ENCODE data around the gene FAM107B. TPM values are rescaled to one million over a fixed set of nuclear protein-coding genes. Genes with fewer than 3 reads are reported as not detected.

The FAM107B gene
- total RNA-seq, 1 donor = 17.7 TPM

DNA sequence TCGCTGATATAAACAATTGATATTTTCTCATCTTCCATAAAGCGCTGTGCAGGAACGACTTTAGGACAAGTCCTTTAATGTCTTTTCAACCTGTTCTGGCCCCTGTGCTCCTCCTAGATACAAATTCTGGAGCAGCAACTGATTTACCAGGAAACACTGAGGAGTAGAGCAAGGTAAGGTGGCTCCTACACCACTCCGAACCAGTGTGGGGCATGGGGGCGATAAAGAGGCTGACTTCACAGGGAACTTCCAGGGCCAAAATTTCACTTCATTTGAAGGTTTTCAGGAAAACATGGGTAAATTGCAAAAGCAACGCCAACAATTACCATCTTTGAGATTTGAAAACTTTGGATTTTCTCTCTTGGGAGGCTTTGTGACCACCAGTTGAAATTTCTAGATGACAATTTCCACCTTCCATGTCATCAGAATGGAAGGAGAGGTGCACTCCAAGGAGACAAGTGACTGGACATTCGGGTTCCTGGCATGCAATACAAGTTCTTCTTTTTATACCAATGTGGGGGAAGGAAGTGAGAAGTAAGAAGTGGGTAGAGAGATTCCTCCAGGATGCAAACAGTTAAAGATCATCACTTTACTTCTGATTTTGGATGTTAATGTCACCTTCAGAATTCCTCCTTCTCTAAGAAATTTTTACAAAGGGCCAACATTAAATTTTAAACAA lies 118.5 kb downstream of the FAM107B start:
- DNase-seq (ENCODE audit: low read depth) = no peak
- H3K4me3 ChIP-seq (ENCODE audit: low read depth, low read length) = no peak overlapping the region
- TF ChIP-seq, protein P1, sequence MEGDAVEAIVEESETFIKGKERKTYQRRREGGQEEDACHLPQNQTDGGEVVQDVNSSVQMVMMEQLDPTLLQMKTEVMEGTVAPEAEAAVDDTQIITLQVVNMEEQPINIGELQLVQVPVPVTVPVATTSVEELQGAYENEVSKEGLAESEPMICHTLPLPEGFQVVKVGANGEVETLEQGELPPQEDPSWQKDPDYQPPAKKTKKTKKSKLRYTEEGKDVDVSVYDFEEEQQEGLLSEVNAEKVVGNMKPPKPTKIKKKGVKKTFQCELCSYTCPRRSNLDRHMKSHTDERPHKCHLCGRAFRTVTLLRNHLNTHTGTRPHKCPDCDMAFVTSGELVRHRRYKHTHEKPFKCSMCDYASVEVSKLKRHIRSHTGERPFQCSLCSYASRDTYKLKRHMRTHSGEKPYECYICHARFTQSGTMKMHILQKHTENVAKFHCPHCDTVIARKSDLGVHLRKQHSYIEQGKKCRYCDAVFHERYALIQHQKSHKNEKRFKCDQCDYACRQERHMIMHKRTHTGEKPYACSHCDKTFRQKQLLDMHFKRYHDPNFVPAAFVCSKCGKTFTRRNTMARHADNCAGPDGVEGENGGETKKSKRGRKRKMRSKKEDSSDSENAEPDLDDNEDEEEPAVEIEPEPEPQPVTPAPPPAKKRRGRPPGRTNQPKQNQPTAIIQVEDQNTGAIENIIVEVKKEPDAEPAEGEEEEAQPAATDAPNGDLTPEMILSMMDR (IDR thresholded peaks at IDR 0.05; ENCODE audit: insufficient read depth, low read depth, low read length) = no peak

DNA sequence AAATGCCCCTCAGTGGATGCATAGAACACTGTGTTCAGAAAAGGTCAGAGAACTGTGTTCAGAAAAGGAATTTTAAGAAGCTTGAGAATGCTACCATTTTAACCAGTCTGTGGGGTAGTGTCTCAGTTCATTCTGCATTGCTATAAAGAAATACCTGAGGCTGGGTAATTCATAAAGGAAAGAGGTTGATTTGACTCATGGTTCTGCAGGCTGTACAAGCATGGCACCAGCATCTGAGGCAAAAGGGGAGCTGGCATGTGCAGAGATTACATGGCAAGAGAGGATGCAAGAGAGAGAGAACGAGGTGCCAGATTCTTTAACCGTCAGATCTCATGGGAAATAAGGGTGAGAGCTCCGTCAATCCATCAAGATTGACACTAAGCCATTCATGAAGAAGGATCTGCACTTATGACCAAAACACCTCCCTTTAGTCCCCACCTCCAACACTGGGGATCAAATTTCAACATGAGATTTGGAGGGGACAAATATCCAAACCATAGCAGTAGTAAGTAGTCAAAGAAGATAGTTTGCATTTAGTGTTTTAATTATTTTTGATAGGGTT lies 119.8 kb downstream of the FAM107B start:
- no peak for DNase-seq (ENCODE audit: low read depth)

DNA sequence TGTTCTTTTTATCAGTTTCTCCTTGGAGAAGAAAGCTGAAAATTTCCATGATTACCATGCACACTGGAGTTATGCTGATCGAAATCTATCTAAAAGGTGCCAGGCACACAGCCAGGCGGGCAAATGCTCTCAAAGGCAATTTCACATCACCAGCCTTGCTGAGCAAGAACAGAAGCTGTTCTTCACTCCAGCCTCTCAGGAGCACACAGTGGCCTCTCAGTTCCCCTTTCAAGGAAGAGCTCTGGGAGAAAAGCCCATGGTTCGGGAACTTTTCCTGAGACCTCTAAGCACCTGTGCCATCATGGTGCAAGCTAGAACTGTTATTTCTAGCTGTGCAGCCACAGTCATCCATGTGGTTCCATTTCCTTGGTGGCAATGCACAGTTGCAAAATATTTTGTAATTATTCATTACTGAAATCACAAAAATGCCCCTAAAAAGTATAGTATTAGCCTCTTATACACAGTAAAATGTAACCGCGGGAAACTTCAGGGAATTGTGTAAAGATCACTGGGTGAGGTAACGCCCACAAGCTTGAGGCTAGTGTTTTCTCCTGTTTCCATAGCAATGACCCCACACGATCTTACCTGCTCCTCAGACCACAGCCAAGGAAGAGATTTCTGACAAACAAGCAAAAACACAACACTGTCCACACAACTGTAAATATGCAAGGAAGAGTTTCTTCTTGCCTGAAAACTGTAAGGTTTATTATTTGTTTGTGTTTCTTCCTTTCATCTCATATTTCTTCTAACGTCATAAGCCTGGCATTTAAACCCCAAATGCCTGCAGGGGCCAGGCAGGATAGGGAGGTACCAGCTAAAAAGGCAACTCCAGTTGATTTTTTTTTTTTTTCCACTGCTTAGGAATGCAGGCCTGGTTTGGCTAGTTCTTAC lies 121.2 kb downstream of the FAM107B start:
- TF ChIP-seq, protein P1 (IDR thresholded peaks at IDR 0.05; ENCODE audit: insufficient read depth, low read depth, low read length) = no peak
- peak; percentile 94 for DNase-seq (ENCODE audit: low read depth)
- no peak overlapping the region for H3K4me3 ChIP-seq (ENCODE audit: low read depth, low read length)

More for the DNA sequence above, 119.8 kb downstream of the FAM107B start:
- H3K4me3 ChIP-seq (ENCODE audit: low read depth, low read length) = no peak overlapping the region
- TF ChIP-seq, protein P1 (IDR thresholded peaks at IDR 0.05; ENCODE audit: insufficient read depth, low read depth, low read length) = no peak

DNA sequence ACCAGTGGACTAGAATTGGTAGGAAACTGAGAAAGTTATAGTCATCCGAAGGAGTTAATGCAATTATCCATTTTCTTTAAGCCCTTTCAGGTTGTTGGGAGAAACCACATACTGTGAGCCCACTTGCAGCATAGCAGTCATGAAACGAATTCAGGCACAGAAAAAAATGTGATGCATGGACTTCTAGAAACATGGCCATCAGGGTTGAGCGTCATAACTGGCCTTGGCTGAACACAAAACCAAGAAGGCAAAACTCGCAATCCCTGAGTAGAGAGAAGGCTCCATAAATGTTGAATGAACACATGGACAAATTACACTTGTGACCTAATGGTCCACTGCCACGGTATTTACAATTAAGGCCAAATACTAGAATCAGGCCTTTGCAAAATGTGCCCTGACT lies 121.9 kb downstream of the FAM107B start:
- no peak overlapping the region for H3K4me3 ChIP-seq (ENCODE audit: low read depth, low read length)
- TF ChIP-seq, protein P1 (IDR thresholded peaks at IDR 0.05; ENCODE audit: insufficient read depth, low read depth, low read length) = no peak
- DNase-seq (ENCODE audit: low read depth) = no peak

DNA sequence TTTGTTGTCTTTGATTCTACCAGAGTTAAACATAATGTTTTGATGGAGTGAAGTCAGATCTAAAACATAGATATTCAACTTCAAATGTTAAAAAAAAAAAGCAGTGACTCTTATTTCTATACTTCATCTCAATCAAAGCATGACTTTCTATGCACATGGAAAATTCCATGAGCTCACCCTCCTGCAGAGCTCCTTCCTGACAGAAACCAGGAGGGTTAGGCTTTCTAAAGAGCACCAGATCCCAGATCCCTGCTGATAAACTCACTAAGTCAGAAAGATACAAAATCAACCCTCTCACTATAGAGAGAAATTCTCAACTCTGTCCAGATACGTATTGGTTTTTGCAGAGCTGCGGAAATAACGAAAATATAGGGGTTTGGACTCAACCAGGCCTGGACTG lies 122.6 kb downstream of the FAM107B start:
- TF ChIP-seq, protein P1 (IDR thresholded peaks at IDR 0.05; ENCODE audit: insufficient read depth, low read depth, low read length) = no peak

DNA sequence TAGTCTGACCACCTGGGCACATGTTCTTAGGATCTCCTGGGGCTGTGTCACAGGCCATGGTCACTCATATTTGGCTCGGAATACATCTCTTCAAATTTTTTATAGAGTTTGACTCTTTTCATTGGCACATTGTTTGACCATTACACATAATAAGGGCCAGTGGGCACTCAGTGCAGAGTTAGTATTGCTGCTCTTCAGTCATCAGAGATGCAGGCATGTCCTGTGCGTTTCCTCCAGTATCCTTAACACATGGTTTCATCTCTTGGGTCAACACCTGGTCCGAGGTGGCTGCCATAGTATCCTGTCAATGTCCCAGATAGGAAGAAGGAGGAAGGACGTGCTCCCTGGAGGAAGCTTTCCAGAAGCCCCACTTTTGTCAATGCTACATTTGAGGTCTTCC lies 125.0 kb downstream of the FAM107B start:
- no peak overlapping the region for H3K4me3 ChIP-seq (ENCODE audit: low read depth, low read length)
- TF ChIP-seq, protein P1 (IDR thresholded peaks at IDR 0.05; ENCODE audit: insufficient read depth, low read depth, low read length) = no peak
- DNase-seq (ENCODE audit: low read depth) = no peak

More for the DNA sequence above, 122.6 kb downstream of the FAM107B start:
- H3K4me3 ChIP-seq (ENCODE audit: low read depth, low read length) = no peak overlapping the region
- DNase-seq (ENCODE audit: low read depth) = peak; percentile 80
